GM12892 (cell line): ENCODE measurements around the gene GNAO1.

Experiments used
- POLR2A ChIP-seq: IDR thresholded peaks from 2 replicates; pipeline ENCODE4 v1.6.1; 2011; ENCODE audit warnings: low read depth, low read length, control low read depth
- POLR2AphosphoS5 ChIP-seq: IDR thresholded peaks from 2 replicates; pipeline ENCODE4 v1.6.1; 2011; ENCODE audit warnings: low read depth, low read length, control low read depth

- TF ChIP-seq POLR2A (no peak), POLR2AphosphoS5 (no peak)
These were observed 129.7 kb downstream of the GNAO1 start for GRCh38 chr16:56320811-56321558.
